Fibroblast of peridontal ligament (primary cell): Measurements from ENCODE around the gene CDH23.

Source experiments
- DNase-seq: peaks from one replicate; pipeline ENCODE4 v3.0.0-alpha.2; 2010; ENCODE audit errors: extremely low read depth

The CDH23 gene

GRCh38 chr10:71486484-71487114, 89.9 kb downstream of the CDH23 start:
- DNase-seq: peak; percentile 7

- no peak for DNase-seq
These were observed 91.0 kb downstream of the CDH23 start for GRCh38 chr10:71487726-71488125.

DNA sequence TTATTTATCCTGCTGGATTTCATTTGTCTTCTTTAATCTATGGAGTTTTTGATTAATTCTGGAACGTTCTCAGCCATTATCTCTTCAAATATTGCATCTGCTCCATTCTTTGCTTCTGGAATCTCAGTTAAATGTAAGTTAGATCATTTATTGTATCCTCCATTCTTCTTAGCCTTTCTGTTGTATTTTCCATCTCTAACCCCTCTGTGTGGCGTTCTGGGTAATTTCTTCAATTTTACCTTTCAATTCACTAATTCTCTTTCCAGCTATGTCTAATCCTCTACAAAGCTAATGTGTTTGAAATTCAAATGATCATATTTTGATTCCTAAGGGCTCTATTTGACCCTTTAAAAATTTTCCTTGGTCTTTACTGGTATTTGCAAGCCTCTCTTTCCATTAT, 92.4 kb downstream of the CDH23 start:
- DNase-seq: no peak

DNA sequence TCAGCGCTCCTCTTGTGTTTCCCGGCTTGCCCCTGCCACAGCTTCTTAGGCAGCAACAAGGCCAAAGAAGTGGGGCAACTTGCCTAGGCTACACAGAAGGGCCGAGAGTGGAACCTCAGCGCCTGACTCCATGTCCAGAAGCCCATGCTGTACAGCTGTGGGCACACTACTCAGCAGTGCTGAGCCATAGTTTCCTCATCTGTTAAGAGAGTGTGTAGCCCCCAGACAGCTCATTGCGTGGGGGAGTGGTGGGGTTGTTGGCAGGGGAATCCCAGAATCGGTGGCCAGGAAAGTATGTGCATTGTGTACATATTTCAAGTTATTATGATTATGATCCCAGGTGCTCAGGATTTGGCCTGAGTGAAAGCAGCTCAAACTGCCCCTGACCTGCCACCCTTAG, 96.2 kb downstream of the CDH23 start:
- no peak for DNase-seq

DNA sequence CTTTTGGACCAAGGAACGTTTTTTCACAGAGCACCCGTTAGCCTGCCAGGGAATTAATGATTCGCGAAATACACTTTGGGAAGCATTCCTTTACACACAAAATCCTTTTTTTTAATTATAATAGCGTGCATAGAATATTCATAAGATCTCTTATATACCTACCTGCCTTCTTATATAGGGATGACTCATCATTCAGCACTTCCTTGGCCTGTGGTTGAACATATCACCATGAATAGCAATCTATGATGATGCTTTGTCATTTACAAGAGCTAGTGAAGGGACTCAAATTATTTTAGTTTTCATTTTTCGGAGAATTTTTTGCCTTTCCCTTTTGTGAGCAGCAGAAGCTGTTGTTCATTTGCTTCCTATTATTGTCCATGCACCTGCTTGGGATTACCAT, 97.0 kb downstream of the CDH23 start:
- DNase-seq: no peak

DNA sequence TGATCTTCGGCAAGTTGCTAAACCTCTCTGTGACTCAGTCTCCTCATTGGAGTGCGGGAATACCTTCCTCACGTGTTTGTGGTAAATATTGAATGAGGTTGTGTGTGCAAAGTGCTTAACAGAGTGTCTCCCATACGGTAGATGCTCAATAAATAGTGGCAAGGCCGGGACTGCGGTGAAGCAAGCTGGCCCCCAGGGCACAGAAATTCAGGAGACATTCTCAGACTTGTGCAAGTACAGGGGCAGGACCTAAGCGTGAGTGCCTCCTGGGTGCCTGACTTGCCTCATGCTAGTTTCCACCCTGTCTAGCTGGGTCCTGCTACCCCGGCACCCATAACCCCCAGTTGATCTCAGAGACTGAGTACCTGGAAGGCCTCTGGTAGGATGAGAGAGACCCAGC, 97.8 kb downstream of the CDH23 start:
- DNase-seq: no peak

- DNase-seq: no peak
These were observed 98.3 kb downstream of the CDH23 start for GRCh38 chr10:71494980-71495381.

DNA sequence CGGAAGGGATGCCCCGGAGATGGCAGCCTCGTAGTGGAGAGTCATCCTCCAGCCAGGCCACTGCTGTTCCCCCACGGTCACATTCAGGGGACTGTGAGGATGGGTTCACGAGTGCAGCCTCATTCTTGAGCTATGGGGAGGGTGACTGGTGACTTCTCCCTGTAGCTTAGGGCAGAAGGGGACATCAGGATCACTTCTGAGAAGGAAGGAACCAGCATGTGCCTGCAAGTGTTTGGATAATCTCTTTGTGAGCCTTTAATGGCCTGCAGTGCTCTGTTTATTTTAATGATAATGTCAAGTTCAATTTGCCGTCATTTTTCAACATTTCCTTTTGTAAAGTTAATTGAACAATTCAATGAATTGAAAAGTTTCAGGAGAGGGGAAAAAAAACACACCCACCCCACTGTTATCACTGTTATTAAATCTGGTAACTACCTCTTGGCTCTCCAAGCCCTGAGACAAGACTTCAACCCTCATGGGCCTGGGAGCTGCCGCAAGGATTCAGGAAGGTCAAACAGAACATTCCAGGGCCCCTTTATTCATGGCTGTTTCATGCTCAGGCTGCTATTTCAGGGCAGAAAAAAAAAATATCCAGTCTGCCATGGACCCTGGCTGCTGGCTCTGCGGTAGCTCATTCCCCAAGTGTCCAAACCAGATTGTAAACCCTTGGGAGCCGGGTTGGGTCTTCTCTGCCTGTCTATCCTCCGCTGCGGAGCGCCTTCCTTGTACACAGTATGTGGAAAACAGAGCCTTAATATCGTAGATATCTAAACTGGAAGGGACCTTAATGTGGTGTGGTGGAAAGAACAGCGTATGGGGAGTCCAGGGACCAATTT, 100.4 kb downstream of the CDH23 start:
- no peak for DNase-seq

- no peak for DNase-seq
These were observed 101.1 kb downstream of the CDH23 start for GRCh38 chr10:71497763-71498326.

DNA sequence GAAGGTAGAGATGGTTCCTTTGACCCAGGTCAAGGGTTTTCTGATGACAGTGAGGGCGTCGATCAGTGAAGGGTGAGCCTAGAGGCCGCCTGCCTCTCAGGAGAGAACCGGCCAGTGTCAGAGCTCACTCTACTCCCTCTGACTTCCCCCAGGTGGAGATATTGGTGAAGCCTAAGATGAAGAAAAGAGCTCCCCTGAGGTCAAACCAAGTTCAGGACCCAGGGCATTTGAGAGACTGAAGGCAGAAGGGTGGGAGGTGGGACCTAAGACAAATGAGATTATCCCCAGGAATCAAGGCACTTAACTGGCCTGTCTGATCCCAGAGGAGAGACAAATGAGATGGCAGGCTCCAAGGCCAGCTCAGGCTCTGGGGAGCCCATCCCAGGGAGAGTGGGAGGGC, 104.7 kb downstream of the CDH23 start:
- no peak for DNase-seq

DNA sequence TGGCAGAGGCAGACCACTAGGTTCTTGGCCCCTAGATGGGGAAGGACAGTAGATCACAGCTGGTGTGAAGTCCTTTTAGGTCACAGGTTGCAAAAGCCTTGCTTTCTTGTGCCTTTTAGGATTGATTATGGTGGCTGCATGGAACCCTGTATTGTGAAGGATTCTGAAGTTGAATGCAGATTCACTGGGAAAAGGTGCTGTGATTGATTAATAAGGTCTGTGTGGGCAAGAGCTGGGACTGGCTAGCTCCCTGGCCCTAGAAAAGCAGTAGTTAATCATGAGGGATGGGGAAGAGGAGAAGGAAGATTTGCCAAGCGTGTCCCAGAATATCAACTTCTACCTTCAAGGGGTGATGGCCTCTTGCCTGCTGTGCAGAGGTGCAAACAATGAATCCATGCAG, 105.5 kb downstream of the CDH23 start:
- no peak for DNase-seq

DNA sequence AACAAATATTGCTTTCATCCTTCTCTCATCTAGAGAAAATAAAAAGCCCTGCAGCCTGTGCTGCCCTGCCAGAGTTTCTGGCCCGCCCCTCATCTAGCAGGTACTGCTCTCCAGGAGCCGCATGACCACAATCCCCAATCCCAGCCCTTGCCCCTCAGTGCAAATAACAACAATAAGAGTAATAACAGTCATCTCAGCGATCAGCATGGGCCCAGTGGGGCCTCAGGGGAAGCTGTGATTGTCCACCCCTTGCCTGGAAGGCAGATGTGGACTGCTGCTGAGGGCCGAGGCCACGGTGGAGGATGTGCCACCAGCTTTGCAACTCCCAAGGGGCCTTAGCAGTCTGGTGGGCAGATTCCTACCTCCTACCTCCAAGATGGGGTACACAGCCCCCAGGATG, 106.1 kb downstream of the CDH23 start:
- no peak for DNase-seq

- no peak for DNase-seq
These were observed 107.4 kb downstream of the CDH23 start for GRCh38 chr10:71504168-71504567.

- DNase-seq: no peak
These were observed 107.8 kb downstream of the CDH23 start for GRCh38 chr10:71504570-71504969.

- no peak for DNase-seq
These were observed 109.1 kb downstream of the CDH23 start for GRCh38 chr10:71505862-71506261.

DNA sequence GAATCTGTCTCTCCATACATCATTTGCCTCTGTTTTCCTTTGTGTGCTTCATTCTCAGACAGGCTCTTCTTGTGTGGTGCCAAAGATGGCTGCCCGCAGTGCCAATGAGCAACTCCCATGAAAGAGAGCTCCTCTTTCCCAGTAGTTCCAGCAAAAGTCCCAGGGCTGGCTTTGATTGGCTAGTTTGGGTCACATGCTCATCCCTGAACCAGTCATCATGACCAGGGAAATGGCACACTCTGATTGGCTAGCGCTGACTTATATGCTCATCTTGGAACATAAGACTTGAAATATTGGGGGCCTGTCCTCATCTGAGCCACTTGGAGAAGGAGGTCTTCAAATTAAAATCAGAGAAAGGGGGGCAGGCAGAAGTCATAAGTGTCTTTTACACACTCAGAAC, 112.7 kb downstream of the CDH23 start:
- DNase-seq: no peak

DNA sequence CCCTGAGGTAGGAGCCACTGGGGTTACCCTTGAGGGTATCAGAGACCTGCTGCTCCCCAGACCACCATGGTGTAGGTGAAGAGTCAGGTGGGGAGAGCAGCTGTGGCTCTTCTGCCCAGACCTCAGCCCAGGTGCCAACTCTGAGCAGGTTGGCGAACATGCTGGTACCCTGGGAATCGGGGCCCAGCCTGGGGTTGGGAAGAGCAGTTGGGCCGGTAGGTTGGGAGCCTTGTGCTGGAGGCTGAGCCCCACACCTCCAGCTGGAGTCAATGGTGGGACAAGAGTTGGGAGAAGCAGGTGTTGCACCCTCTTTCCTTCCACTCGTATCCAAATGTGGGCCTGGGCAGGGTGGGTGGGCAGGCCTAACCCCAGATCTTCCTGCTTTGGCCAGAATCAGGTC, 114.5 kb downstream of the CDH23 start:
- no peak for DNase-seq

DNA sequence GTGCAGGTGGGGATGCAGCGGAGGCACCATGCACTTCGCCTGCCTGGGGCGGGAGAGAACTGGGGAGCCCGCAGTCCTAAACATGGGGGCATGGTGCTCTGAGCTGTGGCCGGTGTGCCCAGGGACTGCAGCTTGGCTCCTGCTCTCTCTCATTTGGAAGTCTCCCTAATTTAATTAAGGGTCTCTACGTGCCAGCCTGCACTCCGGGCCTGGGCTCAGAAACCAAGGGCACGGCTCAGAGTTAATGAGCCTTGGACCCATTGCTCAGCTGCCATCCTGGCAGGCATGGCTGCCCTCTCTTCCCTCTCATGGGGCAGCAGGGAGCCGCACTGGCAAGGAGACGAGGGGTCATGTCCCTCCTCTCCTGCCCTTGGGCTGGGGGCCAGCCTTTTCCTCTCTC, 115.6 kb downstream of the CDH23 start:
- DNase-seq: no peak

- no peak for DNase-seq
These were observed 116.2 kb downstream of the CDH23 start for GRCh38 chr10:71512761-71513539.

- DNase-seq: no peak
These were observed 116.8 kb downstream of the CDH23 start for GRCh38 chr10:71513540-71513853.

DNA sequence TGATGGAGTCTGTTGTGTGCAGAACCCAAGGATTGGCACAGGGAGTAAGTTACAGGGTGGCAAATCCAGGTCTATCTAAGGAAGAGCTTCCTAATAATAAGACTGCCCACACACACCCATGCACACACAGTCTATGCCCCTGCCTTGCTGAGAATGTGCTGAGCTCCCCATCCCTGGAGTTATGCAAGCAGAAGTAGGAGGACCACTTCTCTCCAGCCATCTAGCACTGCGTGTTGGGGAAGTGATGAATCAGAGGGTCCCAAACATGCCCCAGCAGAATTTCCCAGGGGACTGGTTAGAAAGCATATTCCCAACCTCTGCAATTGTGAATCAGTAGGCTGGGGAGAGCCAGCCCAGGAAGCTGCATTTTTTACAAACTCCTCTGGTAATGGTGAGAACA, 117.2 kb downstream of the CDH23 start:
- no peak for DNase-seq

DNA sequence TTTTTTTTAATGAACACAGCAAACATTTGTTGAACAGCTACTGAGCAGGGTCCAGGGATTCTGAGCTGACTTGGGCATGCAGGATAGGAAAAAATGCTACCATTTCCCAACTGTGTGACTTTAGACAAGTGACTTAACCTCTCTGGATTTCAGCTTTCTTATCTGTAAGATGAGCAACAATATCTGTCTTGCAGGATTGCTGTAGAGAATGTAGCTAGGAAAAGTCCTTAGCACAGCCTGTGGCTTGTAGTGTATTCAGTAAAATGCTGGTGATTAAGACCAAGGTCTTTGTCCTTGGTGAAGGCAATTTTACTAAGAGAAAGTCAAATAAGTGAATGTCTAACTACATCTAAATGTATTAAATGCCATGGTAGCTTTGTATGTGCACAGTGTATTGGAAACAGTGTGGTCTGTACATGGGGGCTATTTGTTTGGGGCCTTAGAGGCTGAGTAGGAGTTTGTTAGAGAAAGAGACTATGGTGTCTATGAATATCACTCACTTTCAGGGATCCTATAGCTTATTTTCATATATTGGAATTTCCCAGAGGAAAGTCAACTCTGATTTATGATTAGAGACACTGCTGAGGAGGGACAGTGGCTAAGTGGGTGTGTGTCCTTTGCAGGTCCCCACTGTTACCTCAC, 118.9 kb downstream of the CDH23 start:
- no peak for DNase-seq
